SU-DHL-6 (cell line): Measurements from ENCODE around the gene SLC25A48.

ENCODE experiments used
- CTCF ChIP-seq: fragments of 200-600 bp; sonication (generic); IDR thresholded peaks from one replicate; pipeline ENCODE4 v1.5.1; 2017; ENCODE audit warnings: antibody characterized with exemption, mild to moderate bottlenecking, low read length, moderate library complexity; ENCODE audit not compliant: insufficient read depth, poor library complexity, severe bottlenecking
- EZH2phosphoT487 ChIP-seq: fragments of 200-600 bp; sonication (generic), shearing (Covaris generic); conservative IDR thresholded peaks from 2 replicates; pipeline ENCODE4 v1.6.1; 2018; ENCODE audit warnings: mild to moderate bottlenecking, antibody characterized with exemption, low read length, moderate library complexity, mixed read lengths

GRCh38 chr5:135891791-135892190 lies 57.3 kb downstream of the SLC25A48 start:
- TF ChIP-seq CTCF, result no peak
- TF ChIP-seq EZH2phosphoT487, result no peak
